NOMO-1 (cell line): ENCODE data around the gene GABRB1.

Experiments used
- DNase-seq, 2 experiments: peaks; one replicate each; lab custom pipeline; 2025; ENCODE audit not compliant: unreplicated experiment in 2 of 2; lab: John Stamatoyannopoulos, UW

GABRB1 gene

DNA sequence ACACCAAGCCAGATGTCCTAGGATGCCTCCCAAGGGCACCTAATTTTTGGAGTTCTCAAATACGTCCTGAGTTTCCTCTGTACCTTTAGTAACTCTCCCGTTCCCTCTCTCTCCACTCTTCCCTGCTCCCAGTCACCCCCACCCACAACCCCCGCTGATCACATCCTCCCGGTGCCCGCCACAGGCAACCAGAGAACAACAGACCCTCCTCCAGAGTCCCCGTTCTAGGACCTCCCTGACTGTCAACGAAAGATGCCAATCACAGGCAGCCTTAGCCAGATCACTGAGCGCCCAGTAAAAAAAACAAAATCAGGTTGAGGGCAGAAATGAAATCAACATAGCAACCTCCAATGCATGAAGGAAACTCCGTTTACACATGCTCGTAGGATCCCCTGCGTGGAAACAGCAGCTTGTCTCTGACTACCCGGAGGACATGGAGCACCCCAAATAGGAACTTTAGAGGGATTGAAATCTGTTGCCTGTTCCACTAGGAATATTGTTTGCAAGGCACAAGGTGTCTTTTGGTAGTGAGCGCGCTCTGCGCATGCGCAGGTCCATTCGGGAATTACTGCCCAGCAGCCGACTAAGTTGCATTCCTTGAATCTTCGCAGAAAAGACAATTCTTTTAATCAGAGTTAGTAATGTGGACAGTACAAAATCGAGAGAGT is at the start of gene GABRB1:
Gene GABRB1 (plus strand): TSS at position 557 of the 668 bp plus-strand sequence.
- DNase-seq = no peak

DNA sequence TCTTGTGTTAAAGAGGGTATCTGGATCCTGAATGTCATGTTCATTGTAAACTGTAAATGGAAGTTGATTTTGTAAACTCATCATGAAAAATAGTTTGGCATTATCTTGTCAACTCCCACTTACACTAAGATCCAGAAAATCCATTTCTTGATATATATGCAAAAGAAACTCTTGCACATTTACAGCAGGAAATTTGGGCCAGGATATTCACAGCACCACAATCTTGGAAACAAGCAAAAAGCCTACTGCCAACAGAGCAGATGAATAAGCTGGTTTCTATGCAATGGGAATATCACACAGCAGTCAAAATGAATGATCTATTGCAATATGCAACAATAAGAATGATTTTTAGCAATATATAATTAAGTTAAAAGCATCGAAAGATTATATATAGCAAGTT is 46.6 kb upstream of the GABRB1 start:
- no peak for DNase-seq

DNA sequence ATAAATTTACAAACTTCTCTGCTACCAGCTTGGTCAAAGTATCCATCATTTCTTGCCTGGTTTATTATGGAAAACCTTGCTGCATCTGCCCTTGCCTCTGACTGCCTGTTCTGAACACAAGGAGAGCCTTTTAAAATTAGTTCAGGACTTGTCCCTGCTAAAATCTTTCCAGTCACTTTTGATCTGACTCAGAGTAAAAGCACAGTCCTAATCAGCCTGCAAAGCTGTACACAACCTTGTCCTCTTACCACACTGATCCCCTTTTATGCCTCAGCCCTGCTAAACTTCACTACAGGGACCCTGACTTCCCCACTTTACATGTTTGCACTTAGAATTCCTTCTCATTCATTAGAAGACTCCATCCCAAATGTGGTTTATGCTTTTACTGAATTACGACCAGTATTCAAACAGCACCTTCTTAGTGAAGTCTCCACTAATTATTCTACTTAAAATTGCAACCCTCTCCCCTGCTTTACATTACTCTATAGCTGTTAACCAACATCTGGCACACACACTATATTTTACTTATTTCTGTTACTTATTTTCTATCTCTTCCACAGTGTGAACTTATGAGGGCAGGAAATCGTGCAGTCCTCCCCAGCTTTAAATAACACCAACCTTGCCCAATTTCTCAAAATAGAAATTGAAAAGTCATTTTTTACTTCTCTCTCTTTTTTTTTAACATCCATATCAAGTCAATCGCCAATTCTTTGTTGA is 44.3 kb upstream of the GABRB1 start:
- DNase-seq = peak in 1 of 2 experiments; percentile 38

DNA sequence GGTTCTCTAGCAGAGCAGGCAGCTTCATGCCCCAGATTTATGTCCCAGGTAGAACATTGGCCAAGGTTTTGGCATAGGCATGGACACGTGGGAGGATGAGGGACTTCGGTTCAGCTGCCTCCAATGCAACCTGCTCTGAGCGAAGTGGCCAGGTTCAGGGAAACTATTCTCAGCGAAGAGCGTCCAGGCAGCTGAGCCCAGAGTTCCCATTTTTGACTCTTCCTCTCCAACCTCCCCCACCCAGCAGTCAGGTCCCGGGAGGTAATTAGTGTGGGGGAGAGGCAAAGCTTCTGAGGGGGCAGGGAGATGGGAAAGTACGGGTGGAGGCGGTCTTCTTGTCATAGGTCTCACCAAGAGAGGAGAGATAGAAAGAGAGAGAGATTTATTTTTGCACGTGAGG is 39.0 kb upstream of the GABRB1 start:
- DNase-seq = no peak

DNA sequence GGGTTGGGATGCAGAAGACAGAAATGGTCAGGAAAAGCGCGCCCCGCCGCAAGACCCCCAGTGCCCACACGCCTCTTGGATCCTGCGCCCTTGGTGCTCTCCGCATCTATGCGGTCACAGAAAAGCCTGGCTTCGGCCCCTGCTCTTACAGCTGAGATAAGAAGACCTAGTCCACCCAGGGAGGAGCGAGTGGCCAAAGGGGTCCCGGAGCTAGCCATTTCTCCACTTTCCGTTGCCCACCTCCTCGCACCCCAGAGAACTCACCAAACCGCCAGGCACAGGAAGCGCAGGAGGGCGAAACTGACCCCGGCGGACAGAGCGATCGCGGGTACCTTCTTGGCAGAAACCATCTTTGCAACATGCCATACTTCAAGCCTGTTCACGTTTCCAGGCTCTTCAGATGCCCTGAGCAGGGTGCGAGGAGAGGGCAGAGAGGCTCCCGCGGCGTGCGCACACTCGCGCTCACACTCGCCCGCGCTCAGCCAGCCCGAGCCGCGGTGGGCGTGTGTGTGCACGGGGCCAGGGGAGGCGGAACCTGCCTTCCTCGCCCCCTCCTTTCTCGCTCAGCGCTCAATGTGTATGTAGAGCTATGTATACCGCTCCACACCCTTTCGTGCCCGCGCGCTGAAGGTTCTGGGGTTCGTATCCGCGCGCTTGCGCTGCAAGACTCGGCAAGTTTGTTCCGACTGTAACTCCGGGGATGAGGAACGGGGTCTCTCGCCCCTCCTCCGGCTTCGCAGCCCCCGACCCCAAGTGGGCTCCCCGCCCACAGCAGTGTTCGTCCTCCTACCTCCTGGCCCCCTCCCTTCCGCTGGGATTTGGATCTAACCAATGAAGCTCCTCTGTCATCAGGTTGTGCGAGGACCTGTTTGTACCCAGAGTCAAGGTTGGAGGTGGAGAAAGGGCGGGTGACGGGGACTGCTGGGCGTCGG is 38.0 kb upstream of the GABRB1 start, which contains the start of gene GABRA4:
Gene GABRA4 (minus strand): TSS at position 507 of the 932 bp plus-strand sequence. CDS start 157 bp downstream, at position 350.
- peak; percentile 25 to 26 for DNase-seq

DNA sequence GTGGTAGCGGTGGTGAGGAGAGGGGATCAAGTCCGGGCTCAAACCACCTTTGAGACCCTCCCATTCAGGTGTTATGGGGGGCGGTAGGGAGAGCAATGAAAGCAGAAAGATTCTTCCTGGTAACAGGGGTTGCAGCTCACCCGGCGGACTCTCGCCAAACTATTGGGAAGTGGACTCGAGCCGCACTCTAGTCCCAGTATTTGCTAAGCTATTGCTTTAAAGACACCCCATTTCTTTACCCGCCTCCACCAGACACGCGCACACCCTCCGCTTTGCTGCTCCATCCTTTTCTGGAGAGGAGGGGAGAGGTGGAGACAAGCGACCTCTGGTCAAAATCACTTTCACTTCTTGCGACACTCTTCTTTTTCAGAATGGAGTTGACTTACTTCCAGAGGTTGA is 37.4 kb upstream of the GABRB1 start:
- no peak for DNase-seq

DNA sequence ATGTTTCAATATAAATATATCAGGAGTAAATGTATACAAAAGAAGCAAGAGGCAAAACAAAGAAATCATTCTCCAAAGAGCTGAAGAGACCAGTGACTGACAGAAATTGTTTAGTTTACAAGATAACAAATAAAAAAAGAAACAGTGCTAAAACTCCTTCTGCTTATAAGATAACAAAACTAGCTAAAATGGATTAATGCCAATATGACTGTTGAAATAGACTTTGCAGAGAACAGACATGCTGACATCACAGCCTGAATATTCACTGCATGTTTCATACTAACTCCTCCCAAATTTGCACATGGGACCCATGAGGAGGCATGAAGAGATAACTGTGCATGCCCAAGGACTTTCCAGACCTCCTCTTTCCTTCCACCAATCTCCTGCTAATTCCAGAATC is 31.8 kb upstream of the GABRB1 start:
- DNase-seq = no peak

DNA sequence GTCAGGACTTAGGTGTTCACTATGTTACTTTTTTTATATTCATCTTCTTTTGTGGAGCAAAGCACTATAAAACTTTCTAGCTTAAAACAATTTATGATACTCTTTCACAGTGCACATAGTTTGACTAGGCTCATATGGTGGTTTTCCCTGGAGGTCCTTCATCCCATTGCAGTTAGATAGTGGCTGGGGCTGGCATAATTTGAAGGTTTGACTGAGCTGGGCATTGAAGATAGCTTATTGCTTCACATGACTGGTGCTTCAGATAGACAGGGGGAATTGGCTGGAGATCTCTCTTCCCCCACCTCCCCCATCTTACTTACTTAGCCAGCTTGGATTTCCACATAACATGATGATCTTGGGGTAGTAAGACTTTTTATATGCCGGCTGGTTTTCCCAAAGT is 31.0 kb upstream of the GABRB1 start:
- DNase-seq = no peak

DNA sequence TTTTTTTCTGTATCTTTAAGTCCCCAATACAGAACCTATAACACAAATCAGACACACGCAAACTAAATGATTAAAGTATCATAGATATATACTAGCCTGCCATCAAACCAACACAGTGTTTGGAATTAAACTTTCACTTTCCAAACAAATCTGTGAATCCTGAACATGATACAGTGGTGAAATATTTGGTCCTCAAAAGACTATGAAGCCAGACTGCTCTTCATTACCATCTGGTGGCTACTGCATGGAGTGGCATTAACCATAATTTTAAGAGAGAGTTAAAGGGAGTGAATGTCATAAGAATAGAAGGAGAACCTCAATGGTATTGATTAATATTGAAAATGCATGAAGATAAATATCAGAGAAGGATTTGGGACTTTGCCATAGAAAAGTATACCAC is 28.8 kb upstream of the GABRB1 start:
- peak in 1 of 2 experiments; percentile 39 for DNase-seq

DNA sequence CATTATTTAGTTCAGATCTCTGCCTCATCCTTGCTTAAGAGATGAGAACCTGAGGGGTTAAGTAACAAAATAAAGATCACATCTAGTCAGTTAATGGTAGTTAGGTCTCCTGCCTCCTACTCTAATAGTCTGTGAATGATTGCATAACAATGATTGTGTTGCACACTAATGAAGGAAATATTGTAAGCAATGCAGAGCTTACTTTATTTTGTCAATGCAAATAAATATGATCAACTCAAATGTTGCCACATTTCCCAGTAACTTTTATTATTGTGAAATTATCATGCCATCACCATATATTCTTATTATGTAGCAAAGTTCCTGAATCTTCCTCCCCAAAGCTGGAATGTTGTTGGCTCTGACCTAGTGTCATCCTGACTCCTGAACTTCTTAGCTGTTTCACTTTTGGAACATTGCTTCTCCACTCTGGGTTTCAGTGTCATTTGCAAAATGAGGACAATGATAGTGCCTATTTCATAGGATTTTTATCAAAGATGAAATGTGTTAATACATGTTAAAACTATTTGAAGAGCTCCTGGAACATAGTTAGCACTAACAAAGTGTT is 20.9 kb upstream of the GABRB1 start:
- DNase-seq = no peak

DNA sequence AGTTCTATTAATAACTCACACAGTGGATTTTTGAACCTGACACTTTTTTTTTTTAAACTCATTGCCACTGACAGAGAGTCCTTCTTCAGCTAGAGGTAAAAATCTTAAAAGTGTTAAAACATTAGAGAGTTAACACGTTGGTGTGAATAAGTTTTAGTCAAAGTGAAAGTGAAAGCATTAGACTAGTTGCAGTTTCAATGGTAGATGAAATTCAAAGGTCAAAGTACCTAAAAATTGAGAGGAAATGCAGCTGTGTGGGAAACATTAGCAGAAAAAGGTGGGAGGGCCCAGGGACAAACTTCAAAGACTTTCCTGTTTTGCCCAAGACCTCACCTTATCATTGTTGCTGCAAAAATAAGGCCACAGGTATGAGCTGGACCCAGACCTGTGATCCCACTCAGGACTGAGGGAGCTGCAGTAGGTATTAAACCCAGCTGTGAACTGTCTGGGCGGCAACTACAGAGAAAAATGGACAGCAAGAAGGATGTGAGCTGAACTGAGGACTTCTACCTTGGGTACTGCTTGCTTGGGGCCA is 20.4 kb upstream of the GABRB1 start:
- DNase-seq = peak in 1 of 2 experiments; percentile 36

DNA sequence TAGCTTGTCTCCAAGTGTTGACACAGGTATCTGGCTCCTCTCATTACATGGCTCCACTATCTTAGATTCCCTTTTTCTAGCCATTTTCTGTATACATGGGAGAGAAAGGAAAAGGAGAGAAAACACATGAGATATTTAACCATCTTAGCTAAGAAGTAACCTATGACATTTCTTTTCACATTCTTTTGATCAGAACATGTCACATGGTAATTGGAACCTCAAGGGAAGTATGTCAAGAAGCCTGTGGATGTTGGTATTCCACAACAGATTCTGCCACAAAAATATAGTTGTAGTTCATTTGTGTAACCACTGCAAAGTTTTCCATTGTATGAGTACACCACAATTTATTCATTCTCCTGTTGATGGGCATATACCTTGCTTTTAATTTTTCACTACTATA is 18.7 kb upstream of the GABRB1 start:
- DNase-seq = no peak

DNA sequence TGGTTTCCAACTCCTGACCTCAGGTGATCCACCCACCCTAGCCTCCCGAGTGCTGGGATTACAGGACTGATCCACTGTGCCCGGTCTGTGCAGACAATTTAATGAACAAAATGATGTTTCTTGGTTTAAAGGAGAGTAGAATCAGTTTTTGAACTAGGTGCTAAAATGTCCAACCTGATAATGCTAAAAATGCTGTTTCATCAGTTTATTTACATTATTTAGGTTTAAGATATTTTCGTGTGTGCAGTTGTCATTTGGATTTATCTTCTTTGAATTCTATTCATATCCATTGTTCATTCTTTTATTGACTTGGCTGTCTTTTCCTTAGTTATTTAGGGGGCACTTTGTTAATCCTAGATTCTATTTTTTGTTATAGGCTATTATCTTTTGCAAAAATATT is 18.0 kb upstream of the GABRB1 start:
- DNase-seq = no peak

DNA sequence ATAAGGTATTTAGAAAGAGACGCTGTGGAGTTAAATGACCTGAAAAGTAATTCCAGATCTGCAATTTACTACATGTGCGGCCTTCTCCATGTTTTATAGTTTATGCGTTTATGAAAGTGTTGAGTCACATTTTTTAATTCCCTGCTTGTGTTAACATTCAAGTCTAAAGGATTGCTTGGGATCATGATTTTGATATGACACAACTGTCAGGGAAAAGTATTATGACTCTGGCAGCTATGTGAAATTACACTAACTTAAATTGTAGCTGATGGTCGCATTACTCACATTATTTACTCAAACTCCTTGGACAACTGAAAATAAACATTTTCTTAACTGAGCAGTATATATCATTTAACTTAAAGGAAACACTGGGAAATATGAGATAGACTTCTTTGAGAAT is 14.3 kb upstream of the GABRB1 start:
- DNase-seq = no peak

DNA sequence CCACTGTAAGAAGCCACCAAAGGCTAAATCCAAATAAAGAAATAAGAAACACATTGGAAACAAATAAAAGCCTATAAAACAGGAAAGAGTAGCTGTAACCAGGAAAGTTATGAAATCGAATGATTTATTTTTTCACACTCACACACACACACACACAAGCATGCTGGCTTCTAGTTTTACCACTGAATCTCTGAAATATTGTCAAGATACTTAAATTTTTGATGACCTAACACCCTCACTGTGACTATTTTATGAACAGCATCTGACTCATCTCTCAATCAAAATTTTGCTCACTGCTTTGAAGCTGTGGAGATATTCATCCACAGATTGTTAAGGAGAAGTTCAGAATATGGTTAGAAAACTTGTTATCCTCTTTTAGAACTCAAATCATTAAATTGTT is 13.9 kb upstream of the GABRB1 start:
- no peak for DNase-seq

DNA sequence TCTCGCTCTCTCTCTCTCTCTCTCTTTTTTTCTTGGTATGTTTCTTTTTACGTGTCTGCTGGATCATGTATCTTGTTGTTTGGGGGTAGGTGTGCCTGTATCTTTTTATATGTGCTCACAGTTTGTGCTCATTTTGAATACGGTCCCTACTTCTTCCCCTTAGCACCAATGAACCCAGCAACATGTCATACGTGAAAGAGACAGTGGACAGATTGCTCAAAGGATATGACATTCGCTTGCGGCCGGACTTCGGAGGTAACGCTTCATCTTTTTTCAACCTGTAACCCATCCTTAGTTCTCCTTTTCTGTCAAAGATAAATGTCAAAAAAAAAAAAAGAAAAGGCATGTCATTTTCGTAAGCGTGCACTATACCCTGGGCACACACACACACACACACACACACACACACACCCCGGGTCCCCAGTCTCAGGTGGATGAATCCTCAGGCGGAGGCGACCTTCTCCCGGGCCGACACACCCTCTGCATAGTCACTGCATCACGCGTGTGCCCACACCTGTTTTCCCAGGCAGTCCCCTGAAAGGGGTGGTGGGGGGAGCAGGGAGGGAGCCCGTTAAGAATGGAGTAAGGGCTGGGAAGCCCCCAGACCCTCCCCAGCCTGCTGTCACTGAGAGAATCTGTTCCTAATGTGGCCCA is 511 bp downstream of the GABRB1 start:
- peak in 1 of 2 experiments; percentile 39 for DNase-seq

DNA sequence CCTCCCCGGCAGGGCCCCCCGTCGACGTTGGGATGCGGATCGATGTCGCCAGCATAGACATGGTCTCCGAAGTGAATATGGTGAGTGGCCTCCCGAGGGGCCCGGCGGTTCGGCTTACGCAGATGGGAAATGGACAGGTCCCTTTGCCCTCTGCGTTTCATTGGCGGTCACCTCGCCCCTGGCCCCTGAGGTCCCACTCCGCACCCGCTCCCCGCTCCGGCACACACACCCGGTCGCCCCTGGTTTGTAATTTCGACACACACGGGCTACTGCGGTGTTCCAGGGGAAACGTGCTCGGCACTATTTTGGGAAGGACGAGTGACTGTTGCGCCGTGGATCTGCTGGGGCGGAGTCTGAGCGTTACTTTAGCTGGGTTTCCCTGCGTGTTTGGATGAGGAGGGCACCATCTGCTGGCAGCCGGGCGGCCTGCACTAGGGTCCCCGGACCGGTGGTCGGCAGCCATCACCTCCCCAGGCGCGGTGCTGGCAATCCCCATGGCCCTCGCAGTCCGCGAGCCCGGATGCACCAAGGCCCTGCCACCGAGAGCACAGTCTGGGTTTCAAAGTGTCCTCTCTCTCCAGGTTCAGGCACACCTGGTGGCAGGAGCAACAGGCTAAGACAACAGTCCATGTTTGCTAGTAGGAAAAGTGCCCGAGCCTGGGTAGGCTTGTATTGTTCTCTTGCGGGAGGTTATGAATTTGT is 1.2 kb downstream of the GABRB1 start:
- peak; percentile 44 to 63 for DNase-seq

DNA sequence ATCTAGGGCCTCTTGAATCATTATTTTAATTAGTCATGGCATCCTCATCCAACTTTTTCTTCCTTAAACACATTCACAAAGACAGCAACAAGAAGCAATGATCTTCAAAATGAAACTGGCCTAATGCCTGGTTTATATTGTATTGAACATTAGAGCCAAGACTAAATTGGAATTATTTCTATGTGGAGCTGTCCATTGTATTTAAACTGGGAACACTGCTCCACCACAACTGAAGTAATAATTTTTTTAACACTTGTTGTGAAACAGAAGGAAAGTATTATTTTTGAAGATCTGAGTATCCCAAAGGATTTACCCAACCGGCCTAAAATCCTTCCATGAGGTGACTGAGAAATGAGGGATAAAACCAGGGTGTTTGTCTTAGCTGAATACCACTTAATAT is 6.9 kb downstream of the GABRB1 start:
- DNase-seq = no peak

DNA sequence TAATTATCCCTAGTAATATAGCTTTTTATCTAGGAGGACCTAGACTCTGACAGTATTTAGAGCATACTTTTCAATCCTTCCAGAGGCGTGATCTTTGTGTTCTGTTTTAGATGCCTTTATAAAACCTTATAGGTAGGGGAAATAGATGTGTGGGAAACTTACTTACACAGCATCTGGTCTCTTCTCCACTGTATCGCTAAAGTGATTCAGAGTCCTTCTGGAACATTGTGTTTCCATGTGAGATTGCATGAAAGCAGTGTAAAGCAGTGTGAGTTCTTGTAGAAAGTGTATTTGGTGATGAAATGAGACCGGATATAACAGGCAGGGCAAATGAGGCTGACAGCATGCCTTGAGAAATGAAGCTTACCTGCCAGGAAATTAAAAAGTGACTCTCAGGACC is 9.5 kb downstream of the GABRB1 start:
- DNase-seq = no peak

DNA sequence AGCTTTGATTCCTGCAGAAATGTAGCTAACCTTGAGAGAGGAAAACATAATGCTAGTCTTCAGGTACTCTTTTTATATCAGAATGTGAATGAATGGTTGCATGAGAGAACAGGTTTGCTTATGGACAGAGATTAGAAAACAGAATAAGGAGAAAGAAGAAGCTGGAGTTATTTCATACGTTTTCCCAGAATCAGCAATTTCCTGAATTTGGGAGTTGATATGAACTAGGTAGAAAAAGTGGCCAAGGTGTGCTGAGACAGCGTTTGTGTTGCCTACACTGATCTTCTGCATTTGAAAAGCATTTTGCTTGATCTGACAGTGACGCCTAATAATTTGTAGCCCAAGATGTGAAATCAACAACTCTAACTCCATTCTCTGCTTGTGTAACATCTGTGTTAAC is 12.5 kb downstream of the GABRB1 start:
- DNase-seq = no peak
